Hematopoietic multipotent progenitor cell treated with erythropoietin and hydrocortisone succinate and interleukin-3 and kit ligand, for 17 days (in vitro differentiated cells): ENCODE results near the gene NTM.

Source experiments
- DNase-seq: peaks from one replicate; pipeline ENCODE4 v3.0.0-alpha.2; 2015; ENCODE audit warnings: low spot score

NTM gene

GRCh38 chr11:132220474-132220873 is 850.1 kb downstream of the NTM start:
- no peak for DNase-seq

GRCh38 chr11:132222345-132222744 is 851.9 kb downstream of the NTM start:
- no peak for DNase-seq

GRCh38 chr11:132226522-132226921 is 856.1 kb downstream of the NTM start:
- DNase-seq: no peak

GRCh38 chr11:132228746-132229325 is 858.4 kb downstream of the NTM start:
- no peak for DNase-seq

GRCh38 chr11:132231656-132232347 is 861.4 kb downstream of the NTM start:
- DNase-seq: no peak

GRCh38 chr11:132234878-132235277 is 864.5 kb downstream of the NTM start:
- DNase-seq: no peak

GRCh38 chr11:132237781-132238180 is 867.4 kb downstream of the NTM start:
- DNase-seq: no peak

GRCh38 chr11:132238331-132238866 is 868.0 kb downstream of the NTM start:
- no peak for DNase-seq

GRCh38 chr11:132240374-132240773 is 870.0 kb downstream of the NTM start:
- no peak for DNase-seq

- no peak for DNase-seq
Observed at GRCh38 chr11:132242632-132243031, 872.2 kb downstream of the NTM start.

GRCh38 chr11:132244846-132245245 is 874.4 kb downstream of the NTM start:
- no peak for DNase-seq

GRCh38 chr11:132245403-132246385 is 875.3 kb downstream of the NTM start:
- DNase-seq: no peak

- DNase-seq: no peak
Observed at GRCh38 chr11:132248580-132248979, 878.2 kb downstream of the NTM start.

GRCh38 chr11:132249256-132249655 is 878.8 kb downstream of the NTM start:
- DNase-seq: no peak

GRCh38 chr11:132251061-132251460 is 880.6 kb downstream of the NTM start:
- DNase-seq: no peak

GRCh38 chr11:132253469-132254264 is 883.3 kb downstream of the NTM start:
- no peak for DNase-seq

- no peak for DNase-seq
Observed at GRCh38 chr11:132254906-132255305, 884.5 kb downstream of the NTM start.

- DNase-seq: no peak
Observed at GRCh38 chr11:132256528-132257279, 886.3 kb downstream of the NTM start.

GRCh38 chr11:132257871-132258270 is 887.5 kb downstream of the NTM start:
- DNase-seq: no peak

- DNase-seq: no peak
Observed at GRCh38 chr11:132258875-132259274, 888.5 kb downstream of the NTM start.

- no peak for DNase-seq
Observed at GRCh38 chr11:132260636-132261035, 890.2 kb downstream of the NTM start.
